HAP-1 (cell line): Measurements from ENCODE around the gene CASP7.
"Not testable (repeated sequence)": the region's sequence is repeated elsewhere in the genome, so short reads cannot be mapped to it uniquely, and the experiment has no call there.

ENCODE experiments used
- DNase-seq, 2 experiments: peaks; one replicate each; pipeline ENCODE4 v3.0.0-alpha.2; 2016 to 2020; ENCODE audit warnings: low spot score in 2 of 2
- H3K27me3 ChIP-seq: fragments of 250-450 bp; sonication (Bioruptor Pico); 2 replicates; pipeline ENCODE4 v1.5.1; 2020; ENCODE audit warnings: low read depth, mild to moderate bottlenecking, moderate library complexity
- H3K36me3 ChIP-seq: fragments of 250-450 bp; sonication (Bioruptor Pico); replicated peaks from 2 replicates; pipeline ENCODE4 v1.5.1; 2020; ENCODE audit warnings: mild to moderate bottlenecking
- H3K4me1 ChIP-seq: fragments of 250-450 bp; sonication (Bioruptor Pico); 2 replicates; pipeline ENCODE4 v1.5.1; 2020; ENCODE audit warnings: mild to moderate bottlenecking
- H3K4me3 ChIP-seq: fragments of 250-450 bp; sonication (Bioruptor Pico); 2 replicates; pipeline ENCODE4 v1.5.1; 2020; ENCODE audit warnings: mild to moderate bottlenecking, moderate library complexity
- H3K9me3 ChIP-seq: fragments of 250-450 bp; sonication (Bioruptor Pico); 2 replicates; pipeline ENCODE4 v1.5.1; 2020; ENCODE audit warnings: mild to moderate bottlenecking, moderate library complexity
- in situ Hi-C: fragments of 300-500 bp; cut with MboI; formaldehyde crosslinking; loops from 3 replicates; pipeline ENCODE4 v1.14.3; 2020; ENCODE audit warnings: low sequenced_read_pairs, inconsistent platforms, mixed read lengths

CASP7 gene

DNA sequence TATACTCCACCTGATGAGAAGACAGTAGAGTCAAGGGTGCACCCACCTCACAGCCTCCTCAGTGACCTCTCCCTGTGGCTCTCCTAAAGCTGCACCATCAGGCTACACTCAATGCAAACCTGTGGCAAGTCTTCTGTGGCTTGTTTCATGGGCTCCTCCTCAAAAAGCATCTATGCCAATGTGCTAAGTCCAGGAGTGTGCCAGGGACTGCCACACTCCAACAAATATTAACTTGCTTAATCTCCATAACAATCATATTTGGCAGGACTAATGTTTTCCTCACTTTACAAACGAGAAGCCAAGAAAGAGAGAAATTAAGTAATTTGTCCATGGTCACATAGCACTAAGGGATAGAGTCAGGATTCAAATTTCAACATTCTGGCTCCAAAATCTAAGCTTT, 27.8 kb upstream of the CASP7 start:
- Histone ChIP-seq H3K36me3 (no peaks in the 10 kb centered on the region), H3K27me3 (peaks cover 10% of the 10 kb centered on the region; the same call in 1 of the 2 replicates), H3K4me1 (no peaks in the 10 kb centered on the region), H3K9me3 (no peaks in the 10 kb centered on the region), H3K4me3 (no peak overlapping the region)
- no peak for DNase-seq
- in situ Hi-C loops = no loop called here

DNA sequence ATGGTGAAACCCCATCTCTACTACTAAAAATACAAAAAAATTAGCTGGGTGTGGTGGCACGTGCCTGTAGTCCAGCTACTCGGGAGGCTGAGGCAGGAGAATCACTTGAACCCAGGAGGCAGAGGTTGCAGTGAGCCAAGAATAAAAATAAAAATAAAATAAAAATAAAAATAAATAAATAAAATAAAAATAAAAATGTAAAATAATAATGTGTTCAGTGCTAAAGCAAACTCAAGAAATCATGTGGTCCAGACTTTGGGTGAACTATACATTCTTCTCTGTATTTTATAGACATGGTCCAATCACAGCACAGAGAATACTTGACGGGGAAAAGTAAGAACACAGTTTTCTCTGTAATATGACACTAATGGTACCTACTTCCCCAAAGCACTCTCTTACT, 27.3 kb upstream of the CASP7 start:
- H3K4me1 ChIP-seq, H3K4me3 ChIP-seq, in situ Hi-C loops, H3K36me3 ChIP-seq, DNase-seq, H3K9me3 ChIP-seq: not testable (repeated sequence)
- H3K27me3 ChIP-seq = peaks cover 10% of the 10 kb centered on the region; the same call in 1 of the 2 replicates

DNA sequence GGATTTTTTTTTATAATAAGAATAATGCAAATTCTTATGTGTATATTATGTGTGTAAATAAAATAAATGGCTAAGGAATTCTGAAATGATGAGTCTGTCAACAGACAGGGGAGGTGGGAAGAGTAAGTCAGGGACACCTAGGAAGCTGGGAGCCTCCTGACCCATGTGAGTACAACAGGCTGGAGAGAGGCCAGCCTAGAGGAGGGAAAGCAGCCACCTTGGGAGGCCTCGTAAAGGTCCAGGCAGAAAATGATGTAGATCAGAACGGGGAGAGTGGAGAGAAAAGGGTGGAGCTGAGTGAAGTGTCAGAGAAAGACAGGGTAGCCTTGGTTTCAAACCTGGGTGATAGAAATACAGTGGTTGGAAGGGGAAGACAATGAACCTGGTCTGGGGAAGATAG, 22.8 kb upstream of the CASP7 start:
- H3K36me3 ChIP-seq = no peaks in the 10 kb centered on the region
- H3K27me3 ChIP-seq = peaks cover 7% of the 10 kb centered on the region
- DNase-seq = no peak
- in situ Hi-C loops = no loop called here
- no peaks in the 10 kb centered on the region for H3K9me3 ChIP-seq
- no peaks in the 10 kb centered on the region for H3K4me1 ChIP-seq
- H3K4me3 ChIP-seq = no peak overlapping the region

DNA sequence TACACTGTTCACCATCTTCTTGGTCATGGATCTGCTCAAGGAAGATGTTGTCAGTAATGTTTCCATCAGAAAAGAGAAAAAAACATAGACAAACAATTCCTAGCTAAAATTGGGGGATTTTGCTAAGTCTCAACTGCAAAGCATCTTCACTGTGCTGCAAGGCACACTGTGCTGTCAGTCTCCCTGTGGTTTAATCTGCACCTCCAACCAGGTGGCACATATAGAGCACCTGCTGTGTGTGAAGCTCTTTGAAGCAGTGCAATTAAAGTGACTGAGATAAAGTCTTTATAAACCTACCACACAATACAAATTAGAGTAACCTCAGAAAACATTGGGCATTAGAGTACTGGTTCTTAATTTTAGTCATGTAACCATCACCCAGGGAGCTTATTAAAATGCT, 22.2 kb upstream of the CASP7 start:
- Histone ChIP-seq H3K27me3 (peaks cover 14% of the 10 kb centered on the region), H3K9me3 (no peaks in the 10 kb centered on the region), H3K4me3 (no peak overlapping the region), H3K4me1 (no peaks in the 10 kb centered on the region), H3K36me3 (no peaks in the 10 kb centered on the region)
- in situ Hi-C loops = no loop called here
- DNase-seq = no peak

DNA sequence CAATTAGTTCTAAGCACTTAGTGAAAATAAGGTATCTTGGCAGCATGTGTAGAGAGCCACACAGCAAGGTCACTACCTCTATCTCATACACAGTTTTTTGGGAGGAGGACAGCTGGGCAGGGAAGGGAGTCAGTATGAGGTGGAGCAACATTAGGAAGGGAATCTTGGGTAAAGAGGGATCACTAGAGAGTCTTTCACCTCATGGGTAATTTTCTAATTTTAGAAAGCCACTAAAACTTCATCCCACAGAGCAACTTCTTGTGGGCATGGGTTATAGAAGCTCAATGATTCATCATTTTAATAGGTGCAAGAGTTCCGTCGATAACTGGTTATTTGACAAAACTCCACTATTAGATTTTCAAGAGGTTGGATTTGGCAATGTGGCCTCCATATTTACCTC, 18.4 kb upstream of the CASP7 start:
- no peak for DNase-seq
- no peaks in the 10 kb centered on the region for H3K9me3 ChIP-seq
- H3K27me3 ChIP-seq = peaks cover 12% of the 10 kb centered on the region
- H3K4me3 ChIP-seq = no peak overlapping the region
- no peaks in the 10 kb centered on the region for H3K36me3 ChIP-seq
- no peaks in the 10 kb centered on the region for H3K4me1 ChIP-seq
- in situ Hi-C loops = no loop called here

DNA sequence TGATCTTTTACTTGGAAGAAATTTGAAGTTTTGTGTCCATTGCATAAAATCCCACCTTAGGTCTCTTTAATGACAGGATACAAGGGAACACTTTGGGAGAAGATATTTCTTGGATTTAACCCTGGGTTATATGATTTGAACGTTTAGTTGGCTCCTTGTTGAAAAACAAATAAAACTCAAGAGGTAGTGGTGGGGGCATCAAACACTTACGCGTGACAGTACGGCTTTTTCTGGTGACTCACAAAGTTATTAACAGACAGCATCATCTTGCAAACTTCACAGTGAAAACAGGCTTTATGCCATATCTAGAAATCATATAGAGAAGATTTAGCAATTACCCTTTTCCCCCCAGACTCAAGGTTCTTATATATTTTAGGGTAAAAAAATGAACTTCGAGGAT, 16.6 kb upstream of the CASP7 start:
- H3K4me1 ChIP-seq = no peaks in the 10 kb centered on the region
- no peak overlapping the region for H3K4me3 ChIP-seq
- in situ Hi-C loops = no loop called here
- peaks cover 12% of the 10 kb centered on the region for H3K27me3 ChIP-seq
- DNase-seq = no peak
- no peaks in the 10 kb centered on the region for H3K9me3 ChIP-seq
- no peaks in the 10 kb centered on the region for H3K36me3 ChIP-seq

DNA sequence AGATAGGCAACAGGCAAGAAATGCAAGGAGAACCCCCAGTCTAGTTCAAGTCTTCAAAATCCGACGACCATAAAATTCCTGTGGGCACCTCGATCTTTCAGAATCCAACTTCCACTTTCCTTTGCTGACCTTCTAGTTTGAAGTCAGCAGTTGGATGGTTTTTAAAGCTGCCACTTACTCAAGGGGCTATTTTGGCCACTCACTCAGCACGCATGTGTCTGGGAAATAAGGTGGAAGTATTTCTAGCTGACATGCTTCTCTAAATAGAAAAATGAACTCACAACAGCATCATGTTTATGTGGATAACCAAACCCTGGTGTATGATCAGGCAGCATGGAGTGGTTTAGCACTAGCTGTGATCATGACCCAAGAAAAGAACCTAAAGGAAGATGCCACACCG, 15.8 kb upstream of the CASP7 start, which contains the start of gene NRAP:
Gene NRAP, minus strand, starts transcription at position 134 of the 400 bp plus-strand sequence. CDS start 159 bp downstream, outside the sequence.
- no peaks in the 10 kb centered on the region for H3K4me1 ChIP-seq
- DNase-seq = no peak
- no peak within 1 kb of the TSS for H3K4me3 ChIP-seq
- H3K36me3 ChIP-seq = no peaks in the 10 kb centered on the region
- no peaks in the 10 kb centered on the region for H3K9me3 ChIP-seq
- in situ Hi-C loops = no loop called here
- H3K27me3 ChIP-seq = peaks cover 12% of the 10 kb centered on the region

DNA sequence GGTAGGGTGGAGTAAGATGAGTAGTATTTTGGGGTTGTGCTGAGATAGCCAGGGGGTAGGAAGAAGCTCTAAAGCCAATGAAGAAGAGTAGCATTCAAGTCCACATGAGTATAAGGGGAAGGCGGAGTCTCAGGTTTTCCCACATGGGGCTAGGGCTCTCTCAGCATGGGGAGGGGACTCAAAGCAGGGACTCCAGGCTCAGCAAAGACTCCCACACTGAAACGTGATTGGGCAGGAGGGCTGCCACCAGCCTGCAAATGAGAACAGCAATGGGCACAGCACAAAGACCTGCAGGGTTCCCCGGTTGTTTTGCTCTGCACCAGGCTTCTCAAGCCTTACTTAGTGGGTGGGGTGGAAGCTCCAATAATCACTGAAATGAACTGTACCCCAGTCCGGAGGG, 14.4 kb upstream of the CASP7 start:
- peaks cover 12% of the 10 kb centered on the region for H3K27me3 ChIP-seq
- H3K9me3 ChIP-seq = no peaks in the 10 kb centered on the region
- no peak for DNase-seq
- in situ Hi-C loops = no loop called here
- no peaks in the 10 kb centered on the region for H3K4me1 ChIP-seq
- no peaks in the 10 kb centered on the region for H3K36me3 ChIP-seq
- no peak overlapping the region for H3K4me3 ChIP-seq

DNA sequence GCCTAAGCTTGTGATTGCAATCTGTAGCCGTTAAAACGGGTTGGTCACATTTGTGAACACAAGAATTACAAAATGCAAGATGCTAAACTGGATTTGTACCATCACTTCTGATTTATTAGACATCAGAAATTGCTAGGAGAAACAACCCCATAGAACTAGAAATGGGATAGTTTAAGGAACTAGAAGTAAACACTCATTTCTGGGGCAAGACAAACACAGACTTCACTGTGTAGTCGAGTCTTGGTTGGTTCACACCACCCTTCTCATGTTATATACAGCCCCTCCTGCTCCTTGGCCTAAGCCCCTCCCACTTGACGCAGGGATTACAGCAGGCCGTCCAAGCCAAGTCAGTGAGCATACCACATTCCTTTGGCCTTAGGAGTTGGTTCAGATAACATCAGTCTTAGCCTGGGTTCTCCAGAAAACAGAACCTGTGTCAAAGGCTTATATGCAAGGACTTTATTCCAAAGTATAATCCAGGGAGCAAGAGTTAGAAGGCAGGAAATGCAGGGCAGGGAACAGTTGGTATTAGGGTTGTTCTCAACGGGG, 13.8 kb upstream of the CASP7 start:
- Histone ChIP-seq H3K4me1 (no peaks in the 10 kb centered on the region), H3K36me3 (no peaks in the 10 kb centered on the region), H3K9me3 (no peaks in the 10 kb centered on the region), H3K27me3 (peaks cover 12% of the 10 kb centered on the region), H3K4me3 (no peak overlapping the region)
- in situ Hi-C loops = no loop called here
- DNase-seq = peak in 1 of 2 experiments; percentile 17

DNA sequence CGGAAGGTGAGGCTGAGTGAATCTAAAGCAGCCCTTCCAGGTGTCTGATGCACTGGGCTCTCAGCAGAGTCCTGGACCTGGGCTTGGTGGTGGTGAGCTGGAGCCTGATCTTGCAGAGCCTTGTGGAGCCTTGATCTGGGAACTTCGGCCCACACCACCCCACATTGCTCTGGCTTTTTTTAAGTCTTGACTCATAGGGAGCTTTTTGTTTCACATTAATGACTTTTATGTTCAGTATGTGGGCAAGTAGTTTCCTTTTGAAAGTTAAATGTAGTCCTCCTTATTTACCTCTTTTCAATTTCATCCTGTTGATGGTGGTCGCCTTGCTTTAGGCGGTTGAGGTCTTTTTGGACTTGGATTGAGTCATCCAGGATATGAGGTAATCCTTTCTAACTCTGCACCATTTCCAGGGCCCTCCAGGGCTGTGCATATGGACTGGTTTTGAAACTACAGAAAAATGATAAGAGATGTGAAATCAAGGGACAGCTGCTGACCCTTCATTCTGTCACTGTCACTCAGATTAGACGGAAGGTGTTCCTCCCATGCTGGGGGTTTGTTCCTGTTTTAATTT, 12.9 kb upstream of the CASP7 start:
- no peaks in the 10 kb centered on the region for H3K4me1 ChIP-seq
- H3K36me3 ChIP-seq = no peaks in the 10 kb centered on the region
- DNase-seq = no peak
- H3K4me3 ChIP-seq = no peak overlapping the region
- in situ Hi-C loops = no loop called here
- peaks cover 9% of the 10 kb centered on the region for H3K27me3 ChIP-seq
- H3K9me3 ChIP-seq = no peaks in the 10 kb centered on the region

DNA sequence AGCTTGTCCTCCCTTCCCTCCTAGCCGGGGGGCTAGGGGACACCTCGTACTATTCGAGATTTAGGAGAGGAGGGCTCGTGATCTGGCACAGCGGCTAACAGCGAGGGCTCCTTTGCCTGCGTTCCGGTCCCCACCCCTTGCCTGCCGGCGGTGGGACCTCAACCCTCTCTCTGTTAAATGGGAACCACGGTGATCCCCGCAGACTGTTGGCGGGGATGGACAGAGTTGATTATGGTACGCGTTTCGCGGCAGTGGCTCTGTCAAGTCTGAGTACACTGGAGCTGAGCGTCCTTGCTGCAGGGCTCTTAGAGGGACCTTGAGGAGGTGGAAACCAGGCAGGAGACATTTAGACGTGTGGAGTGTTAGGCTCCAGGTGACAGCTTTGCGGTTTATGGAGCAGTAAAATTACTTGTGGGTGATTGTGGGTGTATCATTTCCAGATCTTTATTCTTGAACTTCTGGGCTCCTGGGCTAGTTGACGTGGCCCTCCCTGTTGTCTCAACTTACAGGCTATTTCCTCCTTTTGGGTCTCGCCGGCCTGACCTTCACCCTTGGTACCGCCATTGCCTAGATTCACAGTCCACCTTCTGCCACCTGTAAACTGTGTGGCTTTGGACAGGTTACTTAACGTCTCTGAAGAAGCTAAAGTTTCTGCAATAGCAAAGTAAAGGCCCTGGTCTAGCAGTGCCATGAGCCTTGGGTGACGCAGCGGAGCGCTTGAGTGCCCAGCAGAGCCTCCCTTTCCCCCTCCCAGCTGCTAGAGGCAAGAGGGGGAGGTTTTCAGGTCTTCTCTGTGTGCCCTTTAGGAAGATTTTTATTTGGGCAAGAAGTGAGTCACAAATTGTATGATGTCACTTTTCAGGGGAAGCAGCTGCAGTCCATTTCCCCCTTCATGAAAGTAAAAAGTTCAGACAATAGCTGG, 739 bp downstream of the CASP7 start:
- peak; percentile 34 to 50 for DNase-seq
- peak overlapping the region; percentile 97 for H3K4me3 ChIP-seq
- H3K27me3 ChIP-seq = no peaks in the 10 kb centered on the region
- peaks cover 3% of the 10 kb centered on the region; the same call in 1 of the 2 replicates for H3K4me1 ChIP-seq
- no peaks in the 10 kb centered on the region for H3K9me3 ChIP-seq
- in situ Hi-C loops = no loop called here
- no peaks in the 10 kb centered on the region for H3K36me3 ChIP-seq

DNA sequence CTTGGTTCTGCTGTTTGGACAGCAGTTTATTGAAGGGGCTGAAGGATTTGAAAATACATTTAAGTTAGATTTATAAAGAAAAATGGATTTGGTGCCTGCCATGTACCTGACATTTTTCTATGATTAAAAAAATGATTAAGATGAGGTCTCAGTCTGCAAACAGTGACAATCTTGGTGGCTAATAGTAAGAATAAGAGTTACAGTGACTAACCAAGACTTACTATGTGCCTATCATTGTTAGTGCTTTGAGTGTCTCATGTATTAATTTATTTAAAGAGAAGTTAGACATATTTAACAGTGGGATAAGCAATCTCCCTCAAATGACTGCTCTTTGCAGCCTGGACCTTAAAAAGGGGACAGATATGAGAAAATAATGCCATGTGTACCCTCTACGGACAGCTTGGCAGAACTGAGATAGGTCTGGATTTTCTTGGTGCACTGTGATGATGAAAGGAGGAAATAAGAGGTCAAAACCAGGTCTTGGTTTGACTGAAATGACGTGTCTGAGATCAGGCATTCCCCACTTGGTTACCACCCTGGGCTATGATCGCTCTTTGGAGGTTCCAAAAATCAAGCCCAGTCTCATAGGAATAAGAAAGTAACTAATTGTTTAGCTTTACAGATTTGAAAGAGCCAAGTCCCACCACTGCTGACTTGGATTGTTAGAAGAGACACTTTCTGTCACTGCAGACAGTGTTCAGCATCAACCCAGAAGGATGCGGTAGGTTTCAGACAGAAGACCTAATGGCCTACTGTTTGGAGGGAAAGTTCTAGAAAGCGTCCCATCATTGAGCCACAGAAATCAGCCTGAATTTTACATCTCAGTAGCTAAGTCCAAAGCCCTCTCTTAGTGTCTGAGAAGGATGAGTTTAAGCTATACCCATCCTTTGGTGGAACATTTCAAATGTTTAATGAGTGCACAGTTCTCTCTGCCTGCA, 2.1 kb downstream of the CASP7 start:
- peaks cover 3% of the 10 kb centered on the region; the same call in 1 of the 2 replicates for H3K4me1 ChIP-seq
- no peaks in the 10 kb centered on the region for H3K36me3 ChIP-seq
- no peaks in the 10 kb centered on the region for H3K9me3 ChIP-seq
- DNase-seq = no peak
- in situ Hi-C loops = no loop called here
- H3K27me3 ChIP-seq = no peaks in the 10 kb centered on the region
- no peak overlapping the region for H3K4me3 ChIP-seq

DNA sequence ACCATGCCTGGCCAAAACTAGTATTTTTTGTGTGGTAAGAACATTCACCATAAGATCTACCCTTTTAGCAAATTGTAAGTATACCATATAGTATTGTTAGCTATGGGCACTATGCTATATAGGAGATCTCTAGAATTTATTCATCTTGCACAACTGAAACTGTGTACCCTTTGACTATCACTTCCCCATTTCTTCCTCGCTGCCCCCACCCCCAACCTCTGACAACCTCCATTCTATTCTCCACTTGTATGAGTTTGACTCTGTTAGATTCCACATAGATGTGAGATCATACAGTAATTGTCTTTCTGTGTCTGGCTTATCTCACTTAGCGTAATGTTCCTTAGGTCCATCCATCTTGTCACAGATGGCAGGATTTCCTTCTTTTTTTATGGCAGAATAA, 3.6 kb downstream of the CASP7 start:
- H3K27me3 ChIP-seq = no peaks in the 10 kb centered on the region
- H3K4me1 ChIP-seq = peaks cover 3% of the 10 kb centered on the region; the same call in 1 of the 2 replicates
- no peak overlapping the region for H3K4me3 ChIP-seq
- no peaks in the 10 kb centered on the region for H3K36me3 ChIP-seq
- in situ Hi-C loops = no loop called here
- no peaks in the 10 kb centered on the region for H3K9me3 ChIP-seq
- DNase-seq = no peak
